Liver (tissue), 9 donors: ENCODE data around the gene RRM2. TPM values are rescaled to one million over a fixed set of nuclear protein-coding genes. Genes with fewer than 3 reads are reported as not detected.

Source experiments
- DNase-seq: peaks from one replicate; pipeline ENCODE4 v3.0.0-alpha.2; 2017; ENCODE audit warnings: low spot score
- H3K27ac ChIP-seq, 2 donors: one replicate each; pipeline ENCODE4 v1.7.0; 2013; ENCODE audit warnings: inconsistent platforms in 2 of 2, low read length in 2 of 2, control low read depth in 1 of 2, low read depth in 1 of 2, mild to moderate bottlenecking in 1 of 2
- H3K27me3 ChIP-seq, 4 donors: one replicate each; pipeline versions ENCODE4 v1.6.1 to v1.7.0; 2013; ENCODE audit warnings: low read length in 3 of 4, inconsistent platforms in 1 of 4, mild to moderate bottlenecking in 1 of 4, moderate library complexity in 1 of 4; ENCODE audit not compliant: control insufficient read depth in 4 of 4, insufficient read depth in 4 of 4
- H3K36me3 ChIP-seq, 4 donors: one replicate each; pipeline versions ENCODE4 v1.6.1 to v1.7.0; 2013; ENCODE audit warnings: low read length in 3 of 4, mild to moderate bottlenecking in 3 of 4, low read depth in 1 of 4, moderate library complexity in 1 of 4; ENCODE audit not compliant: control insufficient read depth in 4 of 4, insufficient read depth in 3 of 4
- H3K4me1 ChIP-seq, 4 donors: one replicate each; pipeline versions ENCODE4 v1.6.1 to v1.7.0; 2013; ENCODE audit warnings: low read length in 3 of 4, mild to moderate bottlenecking in 3 of 4, moderate library complexity in 1 of 4; ENCODE audit not compliant: control insufficient read depth in 4 of 4, insufficient read depth in 4 of 4
- H3K4me3 ChIP-seq, 3 donors: one replicate each; pipeline versions ENCODE4 v1.6.1 to v1.7.0; 2013; ENCODE audit warnings: low read length in 3 of 3, control low read depth in 1 of 3, low read depth in 1 of 3, mild to moderate bottlenecking in 1 of 3
- H3K9ac ChIP-seq, 2 donors: one replicate each; pipeline ENCODE4 v1.7.0; 2013; ENCODE audit warnings: low read length in 2 of 2, mild to moderate bottlenecking in 2 of 2, moderate library complexity in 2 of 2, control low read depth in 1 of 2, low read depth in 1 of 2
- H3K9me3 ChIP-seq, 4 donors: one replicate each; pipeline versions ENCODE4 v1.6.1 to v1.7.0; 2013; ENCODE audit warnings: low read length in 3 of 4; ENCODE audit not compliant: control insufficient read depth in 4 of 4
- EGR1 ChIP-seq, 2 donors: IDR thresholded peaks; 2 replicates each; pipeline ENCODE4 v1.6.1; 2016 to 2018; ENCODE audit warnings: antibody characterized with exemption in 2 of 2, low read depth in 2 of 2
- FOXA1 ChIP-seq: IDR thresholded peaks from 2 replicates; pipeline ENCODE4 v1.6.1; 2016; ENCODE audit warnings: antibody characterized with exemption
- FOXA2 ChIP-seq: IDR thresholded peaks from 2 replicates; pipeline ENCODE4 v1.6.1; 2016; ENCODE audit warnings: antibody characterized with exemption
- GABPA ChIP-seq, 2 donors: IDR thresholded peaks in 1 of 2; conservative IDR thresholded peaks in 1 of 2; 2 replicates each; pipeline ENCODE4 v1.6.1; 2016; ENCODE audit warnings: antibody characterized with exemption in 2 of 2, mild to moderate bottlenecking in 1 of 2, moderate library complexity in 1 of 2
- HNF4A ChIP-seq, 2 donors: conservative IDR thresholded peaks; 2 replicates each; pipeline ENCODE4 v1.6.1; 2016; ENCODE audit warnings: antibody characterized with exemption in 2 of 2, mild to moderate bottlenecking in 2 of 2
- HNF4G ChIP-seq: IDR thresholded peaks from 2 replicates; pipeline ENCODE4 v1.6.1; 2016; ENCODE audit warnings: antibody characterized with exemption
- NR2F2 ChIP-seq: IDR thresholded peaks from 2 replicates; pipeline ENCODE4 v1.6.1; 2016; ENCODE audit warnings: antibody characterized with exemption
- RAD21 ChIP-seq, 2 donors: IDR thresholded peaks; 2 replicates each; pipeline ENCODE4 v1.6.1; 2016; ENCODE audit warnings: antibody characterized with exemption in 2 of 2, mild to moderate bottlenecking in 2 of 2
- RXRA ChIP-seq, 2 donors: IDR thresholded peaks; 2 replicates each; pipeline ENCODE4 v1.6.1; 2017 to 2018; ENCODE audit warnings: antibody characterized with exemption in 2 of 2, mild to moderate bottlenecking in 1 of 2
- SP1 ChIP-seq: IDR thresholded peaks from 2 replicates; pipeline ENCODE4 v1.6.1; 2018; ENCODE audit warnings: antibody characterized with exemption, mild to moderate bottlenecking
- TAF1 ChIP-seq: conservative IDR thresholded peaks from 2 replicates; pipeline ENCODE4 v1.6.1; 2016; ENCODE audit warnings: antibody characterized with exemption, mild to moderate bottlenecking
- YY1 ChIP-seq: IDR thresholded peaks from 2 replicates; pipeline ENCODE4 v1.6.1; 2016; ENCODE audit warnings: antibody characterized with exemption, mild to moderate bottlenecking
- WGBS: extraction: QIAGEN DNeasy Blood & Tissue Kit; methylation state at CpG from one replicate; pipeline ENCODE4 v1.1.7; 2013; 5-methylcytosine and 5-hydroxymethylcytosine counted together
- polyA plus RNA-seq, 2 donors: library from polyadenylated mRNA; stranded (reverse) in 1 of 2; unstranded in 1 of 2; fragments of 200-250 nt in 1 of 2; fragments of >200 nt in 1 of 2; fragmentation: Nextera tagmentation in 1 of 2; extraction: Ambion mirVana in 1 of 2; gene quantifications; one replicate each; pipeline versions ENCODE4 v1.2.1 to v1.2.3, GENCODE V29; 2013 to 2015
- total RNA-seq, 2 donors: library from RNA; depleted of rRNA; stranded (reverse); fragments of >200 nt; gene quantifications; one replicate each; pipeline ENCODE4 v1.2.3, GENCODE V29; 2014
- TF ChIP-seq, protein P1 (sequence below): IDR thresholded peaks from 2 replicates; pipeline ENCODE4 v1.6.1; 2016; ENCODE audit warnings: antibody characterized with exemption
- TF ChIP-seq, protein P2 (sequence below): IDR thresholded peaks from 2 replicates; pipeline ENCODE4 v1.6.1; 2016; ENCODE audit warnings: antibody characterized with exemption, mild to moderate bottlenecking
- TF ChIP-seq, protein P3 (sequence below): IDR thresholded peaks from 2 replicates; pipeline ENCODE4 v1.6.1; 2016; ENCODE audit warnings: antibody characterized with exemption
- TF ChIP-seq, protein P4 (sequence below): fragments of 150-350 bp; IDR thresholded peaks from 2 replicates; pipeline ENCODE4 v1.5.1; 2017; ENCODE audit warnings: improper control_type of control experiment, low read depth, low read length; ENCODE audit not compliant: missing input control
- donor health status: healthy.
- donor health status: healthy.
- donor health status: healthy.
- donor health status: healthy.
- donor health status: healthy.

RRM2 gene
- total and polyA plus RNA-seq, 4 donors = 3.9 to 124 (median 18.5) TPM

DNA sequence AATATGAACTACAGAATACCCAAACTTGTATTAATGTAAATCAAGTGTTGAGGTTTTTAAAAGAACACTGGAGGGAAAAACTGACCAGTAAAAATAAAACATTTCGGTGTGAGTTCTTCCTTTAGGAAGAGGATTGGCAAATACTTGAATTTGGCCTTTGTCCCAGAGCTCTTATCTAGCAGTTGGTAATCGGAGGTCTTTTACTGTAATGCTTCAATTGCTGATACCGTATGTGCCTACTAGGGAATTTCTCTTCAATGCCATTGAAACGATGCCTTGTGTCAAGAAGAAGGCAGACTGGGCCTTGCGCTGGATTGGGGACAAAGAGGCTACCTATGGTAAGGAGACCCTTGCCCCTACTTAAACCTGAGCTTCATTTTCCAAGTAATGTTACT, 4.1 kb downstream of the RRM2 start:
- Histone ChIP-seq H3K9ac (peak overlapping the region in 1 of 2 donors; percentile 25), H3K27me3 (no peaks in the 10 kb centered on the region), H3K4me1 (peaks cover 10 to 21% (median 17%) of the 10 kb centered on the region in 4 donors), H3K4me3 (no peak overlapping the region), H3K9me3 (no peaks in the 10 kb centered on the region), H3K36me3 (no peaks in the 10 kb centered on the region), H3K27ac (no peak overlapping the region)
- 28% methylated on average over 5 of the region's 5 CpGs for WGBS
- TF ChIP-seq EGR1 (IDR thresholded peaks at IDR 0.05; ENCODE audit: low read depth in 2 of 2) (no peak), HNF4G (no peak), HNF4A (conservative IDR thresholded peaks at IDR 0.05) (peak; percentile 23 to 37), TAF1 (no peak), FOXA1 (no peak), NR2F2 (no peak), YY1 (no peak), RAD21 (IDR thresholded peaks at IDR 0.05) (peak; percentile 33 to 55), FOXA2 (no peak), RXRA (IDR thresholded peaks at IDR 0.05) (peak; percentile 35 to 45), SP1 (peak; percentile 17), GABPA (IDR thresholded peaks at IDR 0.05 in 1 of 2, conservative IDR thresholded peaks at IDR 0.05 in 1 of 2) (no peak)
- TF ChIP-seq, protein P1, sequence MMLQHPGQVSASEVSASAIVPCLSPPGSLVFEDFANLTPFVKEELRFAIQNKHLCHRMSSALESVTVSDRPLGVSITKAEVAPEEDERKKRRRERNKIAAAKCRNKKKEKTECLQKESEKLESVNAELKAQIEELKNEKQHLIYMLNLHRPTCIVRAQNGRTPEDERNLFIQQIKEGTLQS = no peak
- TF ChIP-seq, protein P2, sequence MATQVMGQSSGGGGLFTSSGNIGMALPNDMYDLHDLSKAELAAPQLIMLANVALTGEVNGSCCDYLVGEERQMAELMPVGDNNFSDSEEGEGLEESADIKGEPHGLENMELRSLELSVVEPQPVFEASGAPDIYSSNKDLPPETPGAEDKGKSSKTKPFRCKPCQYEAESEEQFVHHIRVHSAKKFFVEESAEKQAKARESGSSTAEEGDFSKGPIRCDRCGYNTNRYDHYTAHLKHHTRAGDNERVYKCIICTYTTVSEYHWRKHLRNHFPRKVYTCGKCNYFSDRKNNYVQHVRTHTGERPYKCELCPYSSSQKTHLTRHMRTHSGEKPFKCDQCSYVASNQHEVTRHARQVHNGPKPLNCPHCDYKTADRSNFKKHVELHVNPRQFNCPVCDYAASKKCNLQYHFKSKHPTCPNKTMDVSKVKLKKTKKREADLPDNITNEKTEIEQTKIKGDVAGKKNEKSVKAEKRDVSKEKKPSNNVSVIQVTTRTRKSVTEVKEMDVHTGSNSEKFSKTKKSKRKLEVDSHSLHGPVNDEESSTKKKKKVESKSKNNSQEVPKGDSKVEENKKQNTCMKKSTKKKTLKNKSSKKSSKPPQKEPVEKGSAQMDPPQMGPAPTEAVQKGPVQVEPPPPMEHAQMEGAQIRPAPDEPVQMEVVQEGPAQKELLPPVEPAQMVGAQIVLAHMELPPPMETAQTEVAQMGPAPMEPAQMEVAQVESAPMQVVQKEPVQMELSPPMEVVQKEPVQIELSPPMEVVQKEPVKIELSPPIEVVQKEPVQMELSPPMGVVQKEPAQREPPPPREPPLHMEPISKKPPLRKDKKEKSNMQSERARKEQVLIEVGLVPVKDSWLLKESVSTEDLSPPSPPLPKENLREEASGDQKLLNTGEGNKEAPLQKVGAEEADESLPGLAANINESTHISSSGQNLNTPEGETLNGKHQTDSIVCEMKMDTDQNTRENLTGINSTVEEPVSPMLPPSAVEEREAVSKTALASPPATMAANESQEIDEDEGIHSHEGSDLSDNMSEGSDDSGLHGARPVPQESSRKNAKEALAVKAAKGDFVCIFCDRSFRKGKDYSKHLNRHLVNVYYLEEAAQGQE = no peak
- TF ChIP-seq, protein P3, sequence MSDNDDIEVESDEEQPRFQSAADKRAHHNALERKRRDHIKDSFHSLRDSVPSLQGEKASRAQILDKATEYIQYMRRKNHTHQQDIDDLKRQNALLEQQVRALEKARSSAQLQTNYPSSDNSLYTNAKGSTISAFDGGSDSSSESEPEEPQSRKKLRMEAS = no peak
- DNase-seq = no peak

DNA sequence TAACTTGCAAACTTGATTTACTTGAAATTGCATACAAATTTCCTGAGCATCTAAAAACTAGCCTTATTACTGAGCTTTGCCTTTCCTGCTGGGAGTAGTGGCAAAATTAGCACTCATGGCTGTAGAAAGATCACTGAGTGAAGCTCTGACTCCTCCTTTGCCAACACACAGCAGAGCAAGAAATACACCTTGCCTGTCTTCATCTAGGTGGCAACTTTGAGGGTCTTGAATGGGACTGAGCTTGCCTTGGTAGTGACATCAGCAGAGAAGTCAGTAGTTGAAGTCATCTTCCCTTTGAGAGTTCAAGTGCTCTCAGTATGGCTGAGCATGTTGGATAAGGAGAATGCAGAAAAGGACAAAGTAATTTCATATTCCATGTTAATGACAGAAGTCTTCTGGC, 5.9 kb downstream of the RRM2 start:
- Histone ChIP-seq H3K9ac (no peak overlapping the region), H3K4me1 (peaks cover 0 to 13% (median 4%) of the 10 kb centered on the region in 4 donors), H3K9me3 (no peaks in the 10 kb centered on the region), H3K4me3 (no peak overlapping the region), H3K27me3 (no peaks in the 10 kb centered on the region), H3K27ac (no peak overlapping the region), H3K36me3 (no peaks in the 10 kb centered on the region)
- no peak for DNase-seq
- TF ChIP-seq, protein P4, sequence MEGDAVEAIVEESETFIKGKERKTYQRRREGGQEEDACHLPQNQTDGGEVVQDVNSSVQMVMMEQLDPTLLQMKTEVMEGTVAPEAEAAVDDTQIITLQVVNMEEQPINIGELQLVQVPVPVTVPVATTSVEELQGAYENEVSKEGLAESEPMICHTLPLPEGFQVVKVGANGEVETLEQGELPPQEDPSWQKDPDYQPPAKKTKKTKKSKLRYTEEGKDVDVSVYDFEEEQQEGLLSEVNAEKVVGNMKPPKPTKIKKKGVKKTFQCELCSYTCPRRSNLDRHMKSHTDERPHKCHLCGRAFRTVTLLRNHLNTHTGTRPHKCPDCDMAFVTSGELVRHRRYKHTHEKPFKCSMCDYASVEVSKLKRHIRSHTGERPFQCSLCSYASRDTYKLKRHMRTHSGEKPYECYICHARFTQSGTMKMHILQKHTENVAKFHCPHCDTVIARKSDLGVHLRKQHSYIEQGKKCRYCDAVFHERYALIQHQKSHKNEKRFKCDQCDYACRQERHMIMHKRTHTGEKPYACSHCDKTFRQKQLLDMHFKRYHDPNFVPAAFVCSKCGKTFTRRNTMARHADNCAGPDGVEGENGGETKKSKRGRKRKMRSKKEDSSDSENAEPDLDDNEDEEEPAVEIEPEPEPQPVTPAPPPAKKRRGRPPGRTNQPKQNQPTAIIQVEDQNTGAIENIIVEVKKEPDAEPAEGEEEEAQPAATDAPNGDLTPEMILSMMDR = no peak
- TF ChIP-seq FOXA2 (no peak), FOXA1 (no peak)
